ENCODE results near the gene ZNRD2. TPM values are rescaled to one million over a fixed set of nuclear protein-coding genes. Genes with fewer than 3 reads are reported as not detected.

Gene ZNRD2
- total RNA-seq, 1 experiment from 2014 or later: 45.8 TPM

DNA sequence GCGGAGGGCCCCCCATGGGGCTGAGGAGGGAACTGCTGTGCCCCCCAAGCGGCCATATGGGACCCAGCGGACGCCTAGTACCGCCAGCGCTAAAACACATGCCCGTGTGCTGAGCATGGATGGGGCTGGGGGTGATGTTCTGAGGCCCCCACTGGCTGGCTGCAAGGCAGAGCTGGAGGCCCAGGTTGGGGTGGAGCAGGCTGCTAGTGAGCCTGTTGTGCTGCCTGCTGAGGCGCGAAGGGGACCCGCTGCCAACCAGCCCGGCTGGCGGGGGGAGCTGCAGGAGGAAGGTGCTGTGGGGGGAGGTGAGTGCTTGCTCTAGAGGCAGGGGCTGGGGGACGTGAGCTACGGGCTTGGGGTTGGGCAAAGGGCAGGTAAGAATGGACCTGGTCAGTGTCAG lies 48.5 kb downstream of the ZNRD2 start:
- H3K79me2 ChIP-seq (ENCODE audit: insufficient read depth, low read length): peaks cover 7% of the 10 kb centered on the region; the same call in 1 of the 2 replicates
- WGBS (ENCODE audit: extremely low coverage, insufficient read length, low lambda C conversion rate): no CpG with 5 or more reads among the region's 14 CpGs

More for the DNA sequence above, 48.5 kb downstream of the ZNRD2 start:
- no peak overlapping the region for H3K23ac ChIP-seq (ENCODE audit: insufficient read length, low read depth, low read length)
- H4K20me1 ChIP-seq (ENCODE audit: control insufficient read depth, insufficient read depth, insufficient read length): no peaks in the 10 kb centered on the region
- peaks cover 14% of the 10 kb centered on the region for H3K23me2 ChIP-seq (ENCODE audit: insufficient read length, low read depth, low read length, poor library complexity, severe bottlenecking)
- no peak overlapping the region for H4K5ac ChIP-seq (ENCODE audit: insufficient read length, low read depth, low read length)
- no peak for DNase-seq
- H3K27ac Mint-ChIP-seq: peak overlapping the region in 1 of 3 experiments; percentile 62; a peak in 1 of 7 replicates
- H3K36me3 Mint-ChIP-seq (ENCODE audit: insufficient read depth in 1 of 3, low read depth in 3 of 3): peaks cover 18 to 53% (median 52%) of the 10 kb centered on the region in 3 experiments; a peak in 6 of 7 replicates
- H3K27me3 ChIP-seq (ENCODE audit: insufficient read depth, low read length): no peaks in the 10 kb centered on the region
- no peak overlapping the region for H3T11ph ChIP-seq (ENCODE audit: low read length)
- H2AFZ ChIP-seq (ENCODE audit: low read length): no peak overlapping the region
- no peak overlapping the region for H2AK5ac ChIP-seq (ENCODE audit: insufficient read length, low read length)
- H2BK5ac ChIP-seq (ENCODE audit: insufficient read length, low read length): no peak overlapping the region
- no peak overlapping the region for H3K14ac ChIP-seq (ENCODE audit: insufficient read depth, low read length)
- no peak overlapping the region for H4K8ac ChIP-seq (replicated peaks; ENCODE audit: insufficient read length, low read depth, low read length)
- H3K9me3 ChIP-seq (ENCODE audit: control insufficient read depth, low read depth, low read length): no peaks in the 10 kb centered on the region
- H3K4me2 ChIP-seq (ENCODE audit: insufficient read depth, insufficient read length, low read length): no peak overlapping the region
- no peak overlapping the region for H2BK120ac ChIP-seq (ENCODE audit: low read depth, low read length, poor library complexity, severe bottlenecking)
- peaks cover 3% of the 10 kb centered on the region for H3K27me3 Mint-ChIP-seq (ENCODE audit: low read depth)
- no peak overlapping the region for H3K18ac ChIP-seq (ENCODE audit: insufficient read length, low read depth, low read length)
- H3K56ac ChIP-seq (ENCODE audit: insufficient read length, low read depth, low read length): no peak overlapping the region
- H3K79me1 ChIP-seq (ENCODE audit: insufficient read depth, low read depth, low read length, poor library complexity, severe bottlenecking): no peaks in the 10 kb centered on the region
- H3K4me3 Mint-ChIP-seq: no peak overlapping the region; a peak in 2 of 5 replicates
- no peak overlapping the region for H2BK20ac ChIP-seq (ENCODE audit: low read depth, low read length, poor library complexity, severe bottlenecking)
- H2BK15ac ChIP-seq (ENCODE audit: low read depth, low read length): no peak overlapping the region
- no peak overlapping the region for H3K27ac ChIP-seq (ENCODE audit: insufficient read length, low read depth, low read length)
- H4K91ac ChIP-seq (ENCODE audit: insufficient read length, low read depth, low read length): no peak overlapping the region
- TF ChIP-seq, protein P1, sequence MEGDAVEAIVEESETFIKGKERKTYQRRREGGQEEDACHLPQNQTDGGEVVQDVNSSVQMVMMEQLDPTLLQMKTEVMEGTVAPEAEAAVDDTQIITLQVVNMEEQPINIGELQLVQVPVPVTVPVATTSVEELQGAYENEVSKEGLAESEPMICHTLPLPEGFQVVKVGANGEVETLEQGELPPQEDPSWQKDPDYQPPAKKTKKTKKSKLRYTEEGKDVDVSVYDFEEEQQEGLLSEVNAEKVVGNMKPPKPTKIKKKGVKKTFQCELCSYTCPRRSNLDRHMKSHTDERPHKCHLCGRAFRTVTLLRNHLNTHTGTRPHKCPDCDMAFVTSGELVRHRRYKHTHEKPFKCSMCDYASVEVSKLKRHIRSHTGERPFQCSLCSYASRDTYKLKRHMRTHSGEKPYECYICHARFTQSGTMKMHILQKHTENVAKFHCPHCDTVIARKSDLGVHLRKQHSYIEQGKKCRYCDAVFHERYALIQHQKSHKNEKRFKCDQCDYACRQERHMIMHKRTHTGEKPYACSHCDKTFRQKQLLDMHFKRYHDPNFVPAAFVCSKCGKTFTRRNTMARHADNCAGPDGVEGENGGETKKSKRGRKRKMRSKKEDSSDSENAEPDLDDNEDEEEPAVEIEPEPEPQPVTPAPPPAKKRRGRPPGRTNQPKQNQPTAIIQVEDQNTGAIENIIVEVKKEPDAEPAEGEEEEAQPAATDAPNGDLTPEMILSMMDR (conservative IDR thresholded peaks at IDR 0.05): no peak
- no peak overlapping the region for H2BK12ac ChIP-seq (ENCODE audit: insufficient read length, low read depth, low read length)
- no peaks in the 10 kb centered on the region for H3K9me3 Mint-ChIP-seq
- no peaks in the 10 kb centered on the region; the same call in none of the 2 replicates for H3K4me1 ChIP-seq (ENCODE audit: insufficient read depth, low read length)
- H3K4ac ChIP-seq (ENCODE audit: low read depth, low read length): no peak overlapping the region
- H3K4me1 Mint-ChIP-seq: peaks cover 8% of the 10 kb centered on the region in 2 experiments
- no peak overlapping the region for H3K9ac ChIP-seq (ENCODE audit: extremely low read depth, insufficient read length, low read length)

All from H9 (cell line).